HepG2 (cell line): ENCODE results near the gene HMGCLL1. TPM values are rescaled to one million over a fixed set of nuclear protein-coding genes. Genes with fewer than 3 reads are reported as not detected.

Experiments
- ISX ChIP-seq: sonication (generic); formaldehyde crosslinking; conservative IDR thresholded peaks from 2 replicates; pipeline ENCODE4 v1.5.0; 2020; ENCODE audit warnings: missing genetic modification reagents
- ZNF30 ChIP-seq: sonication (generic); formaldehyde crosslinking; IDR thresholded peaks from 2 replicates; pipeline ENCODE4 v1.5.0; 2020; ENCODE audit warnings: mild to moderate bottlenecking, missing genetic modification reagents
- polyA plus RNA-seq, 8 experiments: library from polyadenylated mRNA; depleted of rRNA in 3 of 8; stranded (reverse) in 7 of 8; unstranded in 1 of 8; fragments of >200 nt; fragmentation: Illumina TruSeq in 4 of 8; extraction: Trizol in 4 of 8; gene quantifications; 2 replicates each; pipeline versions ENCODE4 v1.2.1 to v1.2.3, GENCODE V29; 2011 to 2016; ENCODE audit warnings: low read depth in 4 of 8, missing spikeins in 1 of 8, mixed read lengths in 1 of 8; ENCODE audit not compliant: insufficient read depth in 1 of 8
- total RNA-seq, 5 experiments: library from RNA; depleted of rRNA; stranded (reverse); fragments of >200 nt; fragmentation: Illumina TruSeq; extraction: Trizol; gene quantifications; 2 replicates each; pipeline ENCODE4 v1.2.3, GENCODE V29; 2016; ENCODE audit warnings: low read depth in 1 of 5
- TF ChIP-seq, protein P1 (sequence below), 2 experiments: fragments of 450-650 bp in 1 of 2; sonication (generic) in 1 of 2; formaldehyde crosslinking in 1 of 2; IDR thresholded peaks; 2 replicates each; pipeline versions ENCODE4 v1.6.1 to v1.8.0; 2016 to 2022; ENCODE audit warnings: antibody characterized with exemption in 1 of 2, mild to moderate bottlenecking in 1 of 2, missing genetic modification reagents in 1 of 2

HMGCLL1 gene
- total and polyA plus RNA-seq, 2 of the 13 experiments (the other 11 are each of a cell fraction or from before 2014, with no cell fraction given), result not detected

DNA sequence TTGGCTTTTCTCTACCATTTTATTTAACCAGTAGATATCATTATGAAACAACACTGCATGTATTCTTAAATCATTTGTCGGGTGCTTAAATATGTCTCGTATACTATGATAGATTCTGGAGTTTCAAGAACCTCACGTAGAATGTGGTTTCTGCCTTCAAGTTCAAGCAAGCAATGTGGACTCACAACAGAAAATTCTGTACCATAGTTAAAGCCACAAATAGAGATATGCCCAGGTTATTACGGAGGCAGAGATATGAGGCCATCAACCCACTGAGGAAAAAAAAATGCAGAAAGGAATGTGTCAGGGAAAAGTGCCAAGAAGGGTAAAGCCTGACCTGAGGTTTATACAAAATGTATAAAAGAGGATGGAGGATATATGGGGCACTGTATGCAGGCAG is 141.9 kb downstream of the HMGCLL1 start (continued):
- TF ChIP-seq ZNF30 (CRISPR knock-in tag) (no peak), ISX (no peak)
- TF ChIP-seq, protein P1, sequence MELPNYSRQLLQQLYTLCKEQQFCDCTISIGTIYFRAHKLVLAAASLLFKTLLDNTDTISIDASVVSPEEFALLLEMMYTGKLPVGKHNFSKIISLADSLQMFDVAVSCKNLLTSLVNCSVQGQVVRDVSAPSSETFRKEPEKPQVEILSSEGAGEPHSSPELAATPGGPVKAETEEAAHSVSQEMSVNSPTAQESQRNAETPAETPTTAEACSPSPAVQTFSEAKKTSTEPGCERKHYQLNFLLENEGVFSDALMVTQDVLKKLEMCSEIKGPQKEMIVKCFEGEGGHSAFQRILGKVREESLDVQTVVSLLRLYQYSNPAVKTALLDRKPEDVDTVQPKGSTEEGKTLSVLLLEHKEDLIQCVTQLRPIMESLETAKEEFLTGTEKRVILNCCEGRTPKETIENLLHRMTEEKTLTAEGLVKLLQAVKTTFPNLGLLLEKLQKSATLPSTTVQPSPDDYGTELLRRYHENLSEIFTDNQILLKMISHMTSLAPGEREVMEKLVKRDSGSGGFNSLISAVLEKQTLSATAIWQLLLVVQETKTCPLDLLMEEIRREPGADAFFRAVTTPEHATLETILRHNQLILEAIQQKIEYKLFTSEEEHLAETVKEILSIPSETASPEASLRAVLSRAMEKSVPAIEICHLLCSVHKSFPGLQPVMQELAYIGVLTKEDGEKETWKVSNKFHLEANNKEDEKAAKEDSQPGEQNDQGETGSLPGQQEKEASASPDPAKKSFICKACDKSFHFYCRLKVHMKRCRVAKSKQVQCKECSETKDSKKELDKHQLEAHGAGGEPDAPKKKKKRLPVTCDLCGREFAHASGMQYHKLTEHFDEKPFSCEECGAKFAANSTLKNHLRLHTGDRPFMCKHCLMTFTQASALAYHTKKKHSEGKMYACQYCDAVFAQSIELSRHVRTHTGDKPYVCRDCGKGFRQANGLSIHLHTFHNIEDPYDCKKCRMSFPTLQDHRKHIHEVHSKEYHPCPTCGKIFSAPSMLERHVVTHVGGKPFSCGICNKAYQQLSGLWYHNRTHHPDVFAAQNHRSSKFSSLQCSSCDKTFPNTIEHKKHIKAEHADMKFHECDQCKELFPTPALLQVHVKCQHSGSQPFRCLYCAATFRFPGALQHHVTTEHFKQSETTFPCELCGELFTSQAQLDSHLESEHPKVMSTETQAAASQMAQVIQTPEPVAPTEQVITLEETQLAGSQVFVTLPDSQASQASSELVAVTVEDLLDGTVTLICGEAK (IDR thresholded peaks at IDR 0.05), result no peak
- TF ChIP-seq, protein P1 (CRISPR knock-in tag; IDR thresholded peaks at IDR 0.05), result no peak
